Fibroblast of lung (primary cell): ENCODE results near the gene GLIS1. TPM values are rescaled to one million over a fixed set of nuclear protein-coding genes. Genes with fewer than 3 reads are reported as not detected.

Experiments used
- DNase-seq, 2 donors: peaks; one replicate each; pipeline versions ENCODE4 v3.0.0 to v3.0.0-alpha.2; 2010; ENCODE audit warnings: low read depth in 2 of 2
- H2AFZ ChIP-seq: 2 replicates; pipeline ENCODE4 v1.5.1; 2012; ENCODE audit warnings: low read length, control low read depth, inconsistent platforms
- H3K27ac ChIP-seq: 2 replicates; pipeline ENCODE4 v1.5.1; 2011; ENCODE audit warnings: low read length, control low read depth; ENCODE audit not compliant: insufficient read depth
- H3K27me3 ChIP-seq: 2 replicates; pipeline ENCODE4 v1.5.1; 2011; ENCODE audit warnings: mild to moderate bottlenecking, low read length; ENCODE audit not compliant: control insufficient read depth, insufficient read depth
- H3K36me3 ChIP-seq: 2 replicates; pipeline ENCODE4 v1.5.1; 2011; ENCODE audit warnings: low read length; ENCODE audit not compliant: control insufficient read depth, insufficient read depth
- H3K4me1 ChIP-seq: 2 replicates; pipeline ENCODE4 v1.5.1; 2011; ENCODE audit warnings: low read length; ENCODE audit not compliant: control insufficient read depth, insufficient read depth; ENCODE audit errors: extremely low read depth
- H3K4me2 ChIP-seq: 2 replicates; pipeline ENCODE4 v1.5.1; 2011; ENCODE audit warnings: low read length, control low read depth; ENCODE audit not compliant: insufficient read depth; ENCODE audit errors: extremely low read depth
- H3K4me3 ChIP-seq, 4 experiments: fragments of 200-600 bp in 1 of 4; sonication (generic) in 1 of 4; replicated peaks in 1 of 4; 2 replicates each; pipeline ENCODE4 v1.5.1; 2011 to 2016; ENCODE audit warnings: low read length in 4 of 4, low read depth in 3 of 4, mild to moderate bottlenecking in 3 of 4, control low read depth in 2 of 4, inconsistent platforms in 1 of 4, mixed read lengths in 1 of 4; ENCODE audit not compliant: insufficient read depth in 1 of 4; ENCODE audit errors: control extremely low read depth in 1 of 4
- H3K79me2 ChIP-seq: 2 replicates; pipeline ENCODE4 v1.5.1; 2012; ENCODE audit warnings: mild to moderate bottlenecking, low read length, inconsistent platforms; ENCODE audit not compliant: control insufficient read depth, insufficient read depth
- H3K9ac ChIP-seq: 2 replicates; pipeline ENCODE4 v1.5.1; 2011; ENCODE audit warnings: mild to moderate bottlenecking, low read length, control low read depth; ENCODE audit not compliant: insufficient read depth
- H3K9me3 ChIP-seq: 2 replicates; pipeline ENCODE4 v1.5.1; 2012; ENCODE audit warnings: low read depth, low read length; ENCODE audit not compliant: control insufficient read depth, insufficient read depth
- H4K20me1 ChIP-seq: 2 replicates; pipeline ENCODE4 v1.5.1; 2011; ENCODE audit warnings: low read length; ENCODE audit not compliant: control insufficient read depth, insufficient read depth; ENCODE audit errors: extremely low read depth
- EZH2 ChIP-seq: IDR thresholded peaks from 2 replicates; pipeline ENCODE4 v1.5.1; 2012; ENCODE audit warnings: low read length, control low read depth, mild to moderate bottlenecking; ENCODE audit errors: missing control alignments
- polyA plus RNA-seq, 2 donors: library from polyadenylated mRNA; depleted of rRNA in 1 of 2; stranded (reverse) in 1 of 2; unstranded in 1 of 2; fragments of >200 nt; gene quantifications; 2 replicates each; pipeline ENCODE4 v1.2.1, GENCODE V29; 2011 to 2012; ENCODE audit warnings: missing spikeins in 1 of 2
- total RNA-seq: library from RNA; depleted of rRNA; stranded (reverse); fragments of >200 nt; gene quantifications from 2 replicates; pipeline ENCODE4 v1.2.1, GENCODE V29; 2014
- TF ChIP-seq, protein P1 (sequence below), 2 donors: IDR thresholded peaks in 1 of 2; conservative IDR thresholded peaks in 1 of 2; 1 replicate in 1 of 2; 2 replicates in 1 of 2; pipeline ENCODE4 v1.5.1; 2011 to 2012; ENCODE audit warnings: low read length in 2 of 2, control low read depth in 1 of 2, inconsistent platforms in 1 of 2, low read depth in 1 of 2, mild to moderate bottlenecking in 1 of 2

Gene GLIS1
- total and polyA plus RNA-seq, 2 donors (not counting 1 experiment from before 2014, with no cell fraction given) = under 0.01 to 0.05 TPM

DNA sequence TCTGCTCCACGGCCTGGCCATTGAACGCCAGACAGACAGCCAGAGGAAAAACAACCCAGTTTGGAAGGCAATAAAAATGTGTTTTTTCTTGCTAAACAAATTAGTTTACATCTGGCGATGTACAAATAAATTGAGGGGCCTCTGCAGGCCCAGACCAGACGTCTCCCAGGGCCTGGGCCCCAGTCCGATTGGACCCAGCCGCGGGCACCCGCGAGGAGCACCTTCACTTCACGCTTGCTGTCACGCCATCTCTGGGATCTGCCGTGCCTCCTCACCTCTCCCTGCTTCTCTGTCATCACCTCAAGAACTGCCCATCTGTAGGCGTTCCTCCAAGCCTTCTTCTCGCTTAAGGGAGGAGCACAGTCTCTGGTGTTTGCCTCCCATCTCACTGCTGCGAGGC lies 61.5 kb downstream of the GLIS1 start:
- H4K20me1 ChIP-seq = no peaks in the 10 kb centered on the region
- H3K36me3 ChIP-seq = no peaks in the 10 kb centered on the region
- H3K9ac ChIP-seq = no peak overlapping the region
- TF ChIP-seq EZH2 = no peak
- TF ChIP-seq, protein P1, sequence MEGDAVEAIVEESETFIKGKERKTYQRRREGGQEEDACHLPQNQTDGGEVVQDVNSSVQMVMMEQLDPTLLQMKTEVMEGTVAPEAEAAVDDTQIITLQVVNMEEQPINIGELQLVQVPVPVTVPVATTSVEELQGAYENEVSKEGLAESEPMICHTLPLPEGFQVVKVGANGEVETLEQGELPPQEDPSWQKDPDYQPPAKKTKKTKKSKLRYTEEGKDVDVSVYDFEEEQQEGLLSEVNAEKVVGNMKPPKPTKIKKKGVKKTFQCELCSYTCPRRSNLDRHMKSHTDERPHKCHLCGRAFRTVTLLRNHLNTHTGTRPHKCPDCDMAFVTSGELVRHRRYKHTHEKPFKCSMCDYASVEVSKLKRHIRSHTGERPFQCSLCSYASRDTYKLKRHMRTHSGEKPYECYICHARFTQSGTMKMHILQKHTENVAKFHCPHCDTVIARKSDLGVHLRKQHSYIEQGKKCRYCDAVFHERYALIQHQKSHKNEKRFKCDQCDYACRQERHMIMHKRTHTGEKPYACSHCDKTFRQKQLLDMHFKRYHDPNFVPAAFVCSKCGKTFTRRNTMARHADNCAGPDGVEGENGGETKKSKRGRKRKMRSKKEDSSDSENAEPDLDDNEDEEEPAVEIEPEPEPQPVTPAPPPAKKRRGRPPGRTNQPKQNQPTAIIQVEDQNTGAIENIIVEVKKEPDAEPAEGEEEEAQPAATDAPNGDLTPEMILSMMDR (conservative IDR thresholded peaks at IDR 0.05 in 1 of 2, IDR thresholded peaks at IDR 0.05 in 1 of 2; ENCODE audit: low read depth in 1 of 2, low read length in 2 of 2) = no peak
- no peaks in the 10 kb centered on the region for H3K79me2 ChIP-seq
- H3K9me3 ChIP-seq = no peaks in the 10 kb centered on the region
- H3K4me2 ChIP-seq = no peak overlapping the region
- H3K4me1 ChIP-seq = no peaks in the 10 kb centered on the region
- peaks cover 13% of the 10 kb centered on the region for H3K27me3 ChIP-seq
- DNase-seq = no peak
- H3K4me3 ChIP-seq = no peak overlapping the region
- no peak overlapping the region for H3K27ac ChIP-seq
- no peak overlapping the region for H2AFZ ChIP-seq

DNA sequence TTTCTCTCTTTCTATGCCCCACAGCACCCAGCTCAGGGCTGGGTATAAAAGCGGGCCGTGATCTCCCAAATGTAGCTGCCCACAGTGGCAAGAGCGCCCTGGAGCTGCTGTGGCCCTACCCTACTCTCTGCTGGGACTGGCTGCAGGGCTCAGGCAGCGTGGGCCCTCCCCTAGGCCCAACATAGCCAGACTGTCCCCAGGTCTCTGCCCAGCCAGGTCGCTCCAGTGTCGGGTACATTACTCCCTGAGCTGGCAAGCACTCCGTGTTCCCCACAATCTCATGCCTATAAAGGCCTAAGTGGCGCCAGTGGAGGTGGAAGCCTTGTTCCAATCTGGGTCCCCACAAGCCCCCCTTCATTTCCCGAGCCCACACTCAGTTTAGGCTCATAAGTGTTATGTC lies 66.2 kb downstream of the GLIS1 start:
- no peaks in the 10 kb centered on the region for H4K20me1 ChIP-seq
- H3K27ac ChIP-seq = no peak overlapping the region
- no peaks in the 10 kb centered on the region for H3K9me3 ChIP-seq
- no peak overlapping the region for H3K4me2 ChIP-seq
- H3K36me3 ChIP-seq = no peaks in the 10 kb centered on the region
- no peak overlapping the region for H2AFZ ChIP-seq
- no peaks in the 10 kb centered on the region for H3K4me1 ChIP-seq
- DNase-seq = no peak
- H3K27me3 ChIP-seq = peaks cover 3% of the 10 kb centered on the region
- H3K9ac ChIP-seq = no peak overlapping the region
- no peaks in the 10 kb centered on the region for H3K79me2 ChIP-seq
- TF ChIP-seq EZH2 = no peak
- TF ChIP-seq, protein P1 (conservative IDR thresholded peaks at IDR 0.05 in 1 of 2, IDR thresholded peaks at IDR 0.05 in 1 of 2; ENCODE audit: low read depth in 1 of 2, low read length in 2 of 2) = no peak
- H3K4me3 ChIP-seq = no peak overlapping the region

DNA sequence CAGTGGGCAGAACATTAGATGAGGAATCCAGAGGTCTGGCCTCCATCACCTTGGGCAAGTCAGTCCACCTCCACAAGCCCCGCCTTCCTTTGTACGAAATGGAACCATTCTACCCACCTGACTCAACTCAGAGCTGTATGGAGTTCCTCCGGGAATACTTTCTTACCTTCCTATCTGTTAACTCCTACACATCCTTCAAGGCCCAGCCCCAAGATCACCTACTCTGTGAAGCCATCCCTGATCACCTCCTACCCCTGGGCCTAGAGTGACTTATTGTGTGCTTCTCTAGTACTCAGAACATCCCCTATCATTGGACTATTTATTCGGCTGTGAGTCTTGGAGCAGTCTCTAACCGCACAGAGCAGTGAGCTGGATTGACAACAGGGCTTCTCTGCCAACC lies 66.7 kb downstream of the GLIS1 start:
- Histone ChIP-seq H3K4me3 (no peak overlapping the region), H3K27ac (no peak overlapping the region), H3K9ac (no peak overlapping the region), H3K9me3 (no peaks in the 10 kb centered on the region), H3K4me2 (no peak overlapping the region), H3K79me2 (no peaks in the 10 kb centered on the region), H3K36me3 (no peaks in the 10 kb centered on the region), H4K20me1 (no peaks in the 10 kb centered on the region), H3K4me1 (no peaks in the 10 kb centered on the region), H3K27me3 (peaks cover 3% of the 10 kb centered on the region), H2AFZ (no peak overlapping the region)
- TF ChIP-seq, protein P1 (conservative IDR thresholded peaks at IDR 0.05 in 1 of 2, IDR thresholded peaks at IDR 0.05 in 1 of 2; ENCODE audit: low read depth in 1 of 2, low read length in 2 of 2) = no peak
- TF ChIP-seq EZH2 = no peak
- no peak for DNase-seq
